ENCODE measurements around the gene ZNF768. TPM values are rescaled to one million over a fixed set of nuclear protein-coding genes. Genes with fewer than 3 reads are reported as not detected.
A peak's percentile ranks its signal among the peaks of the same experiment; 100 is the strongest.
"Not testable (repeated sequence)": the region's sequence is repeated elsewhere in the genome, so short reads cannot be mapped to it uniquely, and the experiment has no call there.

Gene ZNF768
- total RNA-seq, 6 donors from 2014 or later: 27.3 to 58.7 (median 34.8) TPM

DNA sequence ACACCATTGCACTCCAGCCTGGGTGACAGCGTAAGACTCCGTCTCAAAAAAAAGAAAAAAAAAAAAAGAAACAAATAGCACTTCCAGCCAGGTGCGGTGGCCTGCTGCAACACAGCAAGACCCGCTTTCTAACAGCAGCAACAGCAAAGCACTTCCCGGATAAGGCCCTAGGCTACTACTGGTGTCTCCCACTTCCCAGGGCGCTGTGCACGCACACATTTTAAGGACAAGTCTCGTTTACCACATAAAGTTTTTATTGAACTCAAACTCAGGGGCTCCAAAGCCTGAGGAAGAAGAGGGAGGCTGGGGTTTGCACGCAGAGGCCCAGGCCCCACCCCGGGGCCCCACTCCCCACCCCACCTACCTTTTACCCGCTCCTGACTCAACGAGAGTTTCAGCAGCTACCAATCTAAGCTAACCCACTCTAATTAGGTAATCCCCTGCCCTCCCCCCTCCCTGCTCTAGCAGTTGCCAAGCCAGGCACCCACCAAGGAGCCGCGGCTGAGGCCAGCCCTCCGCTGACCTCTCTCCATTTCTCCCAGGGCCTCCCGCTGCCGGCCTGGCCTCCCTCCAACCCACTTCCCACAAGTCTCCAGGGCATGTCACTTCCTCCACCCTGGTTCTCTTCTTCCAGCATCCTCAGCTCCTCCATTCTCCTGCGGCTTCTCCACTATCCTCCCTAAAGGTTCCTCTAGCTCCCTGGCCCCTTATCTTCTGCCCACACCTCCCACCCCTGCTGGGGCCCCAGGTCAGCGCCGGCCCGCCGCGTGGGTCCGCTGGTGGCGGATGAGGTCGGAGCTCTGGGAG lies 2.4 kb downstream of the ZNF768 start:
- 80% methylated on average over 26 of the region's 26 CpGs for WGBS, 2 donors
- TF ChIP-seq, protein P1, sequence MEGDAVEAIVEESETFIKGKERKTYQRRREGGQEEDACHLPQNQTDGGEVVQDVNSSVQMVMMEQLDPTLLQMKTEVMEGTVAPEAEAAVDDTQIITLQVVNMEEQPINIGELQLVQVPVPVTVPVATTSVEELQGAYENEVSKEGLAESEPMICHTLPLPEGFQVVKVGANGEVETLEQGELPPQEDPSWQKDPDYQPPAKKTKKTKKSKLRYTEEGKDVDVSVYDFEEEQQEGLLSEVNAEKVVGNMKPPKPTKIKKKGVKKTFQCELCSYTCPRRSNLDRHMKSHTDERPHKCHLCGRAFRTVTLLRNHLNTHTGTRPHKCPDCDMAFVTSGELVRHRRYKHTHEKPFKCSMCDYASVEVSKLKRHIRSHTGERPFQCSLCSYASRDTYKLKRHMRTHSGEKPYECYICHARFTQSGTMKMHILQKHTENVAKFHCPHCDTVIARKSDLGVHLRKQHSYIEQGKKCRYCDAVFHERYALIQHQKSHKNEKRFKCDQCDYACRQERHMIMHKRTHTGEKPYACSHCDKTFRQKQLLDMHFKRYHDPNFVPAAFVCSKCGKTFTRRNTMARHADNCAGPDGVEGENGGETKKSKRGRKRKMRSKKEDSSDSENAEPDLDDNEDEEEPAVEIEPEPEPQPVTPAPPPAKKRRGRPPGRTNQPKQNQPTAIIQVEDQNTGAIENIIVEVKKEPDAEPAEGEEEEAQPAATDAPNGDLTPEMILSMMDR (IDR thresholded peaks at IDR 0.05): no peak
- no peak for TF ChIP-seq POLR2AphosphoS5 (IDR thresholded peaks at IDR 0.05)
- no peak for TF ChIP-seq EP300 (IDR thresholded peaks at IDR 0.05)
- TF ChIP-seq POLR2A (IDR thresholded peaks at IDR 0.05): peak in 1 of 4 donors; percentile 5
- Histone ChIP-seq H3K4me1 (peaks cover 11 to 40% (median 21%) of the 10 kb centered on the region in 4 donors), H3K9me3 (no peaks in the 10 kb centered on the region), H3K27ac (no peak overlapping the region), H3K27me3 (no peaks in the 10 kb centered on the region), H3K36me3 (peaks cover 0 to 16% (median 9%) of the 10 kb centered on the region in 4 donors), H3K4me3 (no peak overlapping the region)
- no peak for ATAC-seq (ENCODE audit: low FRiP score in 2 of 2)
- DNase-seq: no peak

DNA sequence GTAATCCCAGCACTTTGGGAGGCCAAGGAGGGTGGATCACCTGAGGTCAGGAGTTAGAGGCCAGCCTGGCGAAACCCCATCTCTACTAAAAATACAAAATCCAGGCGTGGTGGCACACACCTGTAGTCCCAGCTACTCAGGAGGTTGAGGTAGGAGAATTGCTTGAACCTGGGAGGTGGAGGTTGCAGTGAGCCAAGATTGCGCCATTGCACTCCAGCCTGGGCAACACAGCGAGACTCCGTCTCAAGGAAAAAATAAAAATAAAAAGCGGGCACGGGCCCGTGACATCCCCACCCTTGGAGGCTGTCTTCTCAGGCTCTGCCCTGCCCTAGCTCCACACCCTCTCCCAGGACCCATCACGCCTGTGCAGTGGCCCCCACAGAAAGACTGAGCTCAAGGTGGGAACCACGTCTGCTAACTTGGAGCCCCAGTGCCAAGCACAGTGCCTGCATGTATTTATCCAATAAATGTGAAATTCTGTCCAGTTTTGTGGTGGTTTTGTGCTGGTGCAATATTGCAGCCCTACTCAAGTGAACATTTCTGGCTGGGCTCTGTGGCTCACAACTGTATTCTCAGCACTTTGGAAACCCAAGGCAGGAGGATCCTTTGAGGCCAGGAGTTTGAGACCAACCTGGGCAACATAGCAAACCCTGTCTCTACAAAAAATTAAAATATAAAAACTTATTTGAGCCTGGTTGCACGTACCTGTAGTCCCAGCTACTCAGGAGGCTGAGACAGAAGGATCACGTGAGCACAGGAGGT lies 3.5 kb downstream of the ZNF768 start:
- H3K36me3 ChIP-seq: peaks cover 0 to 26% (median 11%) of the 10 kb centered on the region in 4 donors
- H3K27me3 ChIP-seq; ATAC-seq (ENCODE audit: low FRiP score in 2 of 2); H3K27ac ChIP-seq; H3K4me3 ChIP-seq; DNase-seq; H3K9me3 ChIP-seq: not testable (repeated sequence)
- 88% methylated on average over 12 of the region's 12 CpGs for WGBS, 2 donors
- peaks cover 8 to 29% (median 13%) of the 10 kb centered on the region in 4 donors for H3K4me1 ChIP-seq

DNA sequence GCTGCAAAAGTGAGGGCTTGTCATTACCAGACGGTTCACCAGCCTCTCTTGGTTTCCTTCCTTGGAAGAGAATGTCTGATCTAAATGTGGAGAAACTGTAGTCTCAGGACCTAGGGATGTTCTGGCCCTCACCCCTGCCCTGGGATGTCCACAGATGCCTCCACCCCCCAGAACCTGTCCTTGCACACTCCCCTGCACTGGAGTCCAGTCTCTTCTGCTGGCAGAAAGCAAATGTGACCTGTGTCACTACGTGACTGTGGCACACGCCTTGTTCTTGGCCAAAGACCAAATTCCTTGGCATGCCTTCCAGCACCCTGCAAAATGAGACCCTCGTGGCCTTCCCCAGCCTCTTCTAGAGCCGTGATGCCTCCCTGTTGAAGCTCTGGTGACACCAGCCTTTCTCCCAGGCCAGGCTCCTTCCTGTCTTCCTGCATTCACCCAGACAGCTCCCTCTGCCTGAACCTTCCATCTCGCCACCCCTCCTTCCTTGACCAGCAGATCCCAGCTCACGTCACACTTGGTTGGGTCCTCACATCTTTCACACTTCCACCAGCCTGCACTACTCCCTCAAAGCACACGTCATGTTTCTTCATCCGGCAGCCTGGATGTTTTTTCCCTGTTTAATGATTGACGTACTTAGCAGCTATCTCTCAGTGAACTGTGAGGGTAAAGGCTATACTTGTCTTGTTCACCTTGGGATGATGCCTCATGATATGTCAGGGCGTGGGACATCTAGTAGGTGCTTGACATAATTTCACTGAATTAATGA lies 4.3 kb downstream of the ZNF768 start:
- no peak for DNase-seq
- H3K36me3 ChIP-seq: peaks cover 0 to 28% (median 12%) of the 10 kb centered on the region in 4 donors
- H3K9me3 ChIP-seq: no peaks in the 10 kb centered on the region
- no peak overlapping the region for H3K27ac ChIP-seq
- no peaks in the 10 kb centered on the region for H3K27me3 ChIP-seq
- ATAC-seq (ENCODE audit: low FRiP score in 2 of 2): no peak
- no peak overlapping the region for H3K4me3 ChIP-seq
- TF ChIP-seq POLR2AphosphoS5 (IDR thresholded peaks at IDR 0.05): no peak
- TF ChIP-seq, protein P1 (IDR thresholded peaks at IDR 0.05): no peak
- no peak for TF ChIP-seq POLR2A (IDR thresholded peaks at IDR 0.05)
- TF ChIP-seq EP300 (IDR thresholded peaks at IDR 0.05): no peak
- WGBS, 2 donors: 51 to 55% methylated on average over 11 of the region's 11 CpGs
- H3K4me1 ChIP-seq: peaks cover 5 to 24% (median 8%) of the 10 kb centered on the region in 4 donors

DNA sequence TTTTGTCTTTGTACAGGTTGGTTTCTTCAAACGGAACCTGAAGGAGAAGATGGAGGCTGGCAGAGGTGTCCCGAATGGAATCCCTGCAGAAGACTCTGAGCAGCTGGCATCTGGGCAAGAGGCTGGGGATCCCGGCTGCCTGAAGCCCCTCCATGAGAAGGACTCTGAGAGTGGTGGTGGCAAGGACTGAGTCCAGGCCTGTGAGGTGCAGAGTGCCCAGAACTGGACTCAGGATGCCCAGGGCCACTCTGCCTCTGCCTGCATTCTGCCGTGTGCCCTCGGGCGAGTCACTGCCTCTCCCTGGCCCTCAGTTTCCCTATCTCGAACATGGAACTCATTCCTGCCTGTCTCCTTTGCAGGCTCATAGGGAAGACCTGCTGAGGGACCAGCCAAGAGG lies 4.9 kb downstream of the ZNF768 start:
- peaks cover 0 to 28% (median 14%) of the 10 kb centered on the region in 4 donors for H3K36me3 ChIP-seq
- DNase-seq: no peak
- H3K27ac ChIP-seq: no peak overlapping the region
- peaks cover 5 to 24% (median 8%) of the 10 kb centered on the region in 4 donors for H3K4me1 ChIP-seq
- no peak for ATAC-seq (ENCODE audit: low FRiP score in 2 of 2)
- H3K4me3 ChIP-seq: no peak overlapping the region
- no peaks in the 10 kb centered on the region for H3K27me3 ChIP-seq
- no peak for TF ChIP-seq POLR2A (IDR thresholded peaks at IDR 0.05)
- no peak for TF ChIP-seq EP300 (IDR thresholded peaks at IDR 0.05)
- TF ChIP-seq POLR2AphosphoS5 (IDR thresholded peaks at IDR 0.05): no peak
- TF ChIP-seq, protein P1 (IDR thresholded peaks at IDR 0.05): no peak
- no peaks in the 10 kb centered on the region for H3K9me3 ChIP-seq
- WGBS, 2 donors: 91 to 98% methylated on average over 7 of the region's 7 CpGs
